HepG2 (cell line): ENCODE measurements around the gene SPNS3.

ENCODE experiments used
- FOXP1 ChIP-seq, 2 experiments: fragments of 450-650 bp in 1 of 2; IDR thresholded peaks; 2 replicates each; pipeline ENCODE4 v1.6.1; 2017 to 2018; ENCODE audit warnings: antibody characterized with exemption in 1 of 2
- NR3C1 ChIP-seq: sonication (generic); formaldehyde crosslinking; IDR thresholded peaks from 2 replicates; pipeline ENCODE4 v1.4.0; 2020; ENCODE audit warnings: missing genetic modification reagents
- TGIF2 ChIP-seq: IDR thresholded peaks from 2 replicates; pipeline ENCODE4 v1.6.1; 2016; ENCODE audit warnings: control low read depth, missing compliant biosample characterization
- ZFP41 ChIP-seq: sonication (generic); formaldehyde crosslinking; IDR thresholded peaks from 2 replicates; pipeline ENCODE4 v1.4.0; 2020; ENCODE audit warnings: mild to moderate bottlenecking, missing genetic modification reagents, borderline replicate concordance
- ZFP82 ChIP-seq: sonication (generic); formaldehyde crosslinking; IDR thresholded peaks from 2 replicates; pipeline ENCODE4 v1.5.1; 2020; ENCODE audit warnings: mild to moderate bottlenecking, missing genetic modification reagents, borderline replicate concordance
- ZKSCAN1 ChIP-seq: fragments of 150-350 bp; IDR thresholded peaks from 2 replicates; pipeline ENCODE4 v1.6.1; 2014; ENCODE audit warnings: low read length
- ZNF777 ChIP-seq: sonication (generic); formaldehyde crosslinking; IDR thresholded peaks from 2 replicates; pipeline ENCODE4 v1.4.0; 2020; ENCODE audit warnings: missing genetic modification reagents
- TF ChIP-seq, protein P1 (sequence below): sonication (generic); formaldehyde crosslinking; IDR thresholded peaks from 2 replicates; pipeline ENCODE4 v1.5.0; 2020; ENCODE audit warnings: mild to moderate bottlenecking, missing genetic modification reagents, moderate library complexity

DNA sequence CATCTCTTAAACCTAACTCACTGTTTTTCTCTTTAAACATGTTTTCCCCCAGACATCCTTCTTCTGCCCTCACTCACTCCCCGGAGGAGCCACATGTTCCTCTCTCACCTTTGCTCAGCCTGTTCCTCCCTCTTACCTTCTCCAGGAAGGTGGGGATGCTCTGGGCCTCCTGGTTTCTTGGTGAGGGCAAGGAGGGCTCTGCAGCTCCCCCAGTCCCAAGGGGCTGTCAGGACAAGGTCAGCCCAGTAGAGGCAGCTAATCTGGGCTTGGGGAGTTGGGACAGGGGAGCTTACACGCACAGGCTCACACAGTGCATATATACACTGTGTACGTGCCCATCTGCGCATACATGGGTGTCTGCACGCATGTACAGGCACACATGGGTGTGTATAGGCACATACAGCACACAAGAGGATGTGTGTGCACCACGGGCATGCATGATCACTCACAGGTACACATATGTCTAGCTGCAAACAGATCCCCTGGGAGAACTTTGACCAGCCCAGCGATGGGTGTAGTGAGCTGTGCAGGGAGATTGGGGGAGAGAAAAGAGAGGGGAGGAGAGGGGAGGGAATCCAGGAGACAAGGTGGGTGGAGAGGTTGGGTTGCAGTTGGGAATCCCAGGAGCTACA, 28.6 kb upstream of the SPNS3 start:
- TF ChIP-seq, protein P1, sequence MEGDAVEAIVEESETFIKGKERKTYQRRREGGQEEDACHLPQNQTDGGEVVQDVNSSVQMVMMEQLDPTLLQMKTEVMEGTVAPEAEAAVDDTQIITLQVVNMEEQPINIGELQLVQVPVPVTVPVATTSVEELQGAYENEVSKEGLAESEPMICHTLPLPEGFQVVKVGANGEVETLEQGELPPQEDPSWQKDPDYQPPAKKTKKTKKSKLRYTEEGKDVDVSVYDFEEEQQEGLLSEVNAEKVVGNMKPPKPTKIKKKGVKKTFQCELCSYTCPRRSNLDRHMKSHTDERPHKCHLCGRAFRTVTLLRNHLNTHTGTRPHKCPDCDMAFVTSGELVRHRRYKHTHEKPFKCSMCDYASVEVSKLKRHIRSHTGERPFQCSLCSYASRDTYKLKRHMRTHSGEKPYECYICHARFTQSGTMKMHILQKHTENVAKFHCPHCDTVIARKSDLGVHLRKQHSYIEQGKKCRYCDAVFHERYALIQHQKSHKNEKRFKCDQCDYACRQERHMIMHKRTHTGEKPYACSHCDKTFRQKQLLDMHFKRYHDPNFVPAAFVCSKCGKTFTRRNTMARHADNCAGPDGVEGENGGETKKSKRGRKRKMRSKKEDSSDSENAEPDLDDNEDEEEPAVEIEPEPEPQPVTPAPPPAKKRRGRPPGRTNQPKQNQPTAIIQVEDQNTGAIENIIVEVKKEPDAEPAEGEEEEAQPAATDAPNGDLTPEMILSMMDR: no peak
- TF ChIP-seq ZFP41 (CRISPR knock-in tag): no peak
- TF ChIP-seq NR3C1 (CRISPR knock-in tag): no peak
- TF ChIP-seq ZKSCAN1: no peak
- no peak for TF ChIP-seq ZNF777 (CRISPR knock-in tag)
- TF ChIP-seq FOXP1 (IDR thresholded peaks at IDR 0.05): no peak
- no peak for TF ChIP-seq FOXP1 (CRISPR knock-in tag; IDR thresholded peaks at IDR 0.05)
- no peak for TF ChIP-seq TGIF2 (CRISPR knock-in tag)
- TF ChIP-seq ZFP82 (CRISPR knock-in tag): no peak
